Measurements from ENCODE around the gene ERC2.

GRCh38 chr3:55647670-55648069, 820.6 kb downstream of the ERC2 start:
- TF ChIP-seq MTF1 (CRISPR knock-in tag; IDR thresholded peaks at IDR 0.05) (no peak), IRF1 (CRISPR knock-in tag; IDR thresholded peaks at IDR 0.05; ENCODE audit: low read depth) (no peak), EP300 (IDR thresholded peaks at IDR 0.05; ENCODE audit: low read depth in 2 of 2, low read length in 2 of 2) (no peak), EP300 (CRISPR knock-in tag; IDR thresholded peaks at IDR 0.05; ENCODE audit: borderline replicate concordance) (no peak), CTCF (CRISPR knock-in tag; IDR thresholded peaks at IDR 0.05) (no peak), MYNN (CRISPR knock-in tag; IDR thresholded peaks at IDR 0.05; ENCODE audit: low read depth) (no peak), RFX5 (IDR thresholded peaks at IDR 0.05; ENCODE audit: low read depth, low read length) (no peak), REST (IDR thresholded peaks at IDR 0.05; ENCODE audit: borderline replicate concordance in 1 of 2, low read depth in 1 of 2, low read length in 2 of 2) (no peak), GPBP1L1 (CRISPR knock-in tag; IDR thresholded peaks at IDR 0.05) (no peak), NCOA1 (CRISPR knock-in tag; IDR thresholded peaks at IDR 0.05) (no peak), ZNF678 (CRISPR knock-in tag; IDR thresholded peaks at IDR 0.05) (no peak), ZNF264 (CRISPR knock-in tag; IDR thresholded peaks at IDR 0.05) (no peak), POLR2AphosphoS2 (IDR thresholded peaks at IDR 0.05; ENCODE audit: low read depth, low read length) (no peak), FOXM1 (CRISPR knock-in tag; IDR thresholded peaks at IDR 0.05) (no peak), NFIC (IDR thresholded peaks at IDR 0.05; ENCODE audit: low read length) (no peak)
